ENCODE data around the gene GGT1.
"Not testable (repeated sequence)": the region's sequence is repeated elsewhere in the genome, so short reads cannot be mapped to it uniquely, and the experiment has no call there.

- TF ChIP-seq POLR2A, CTCF (IDR thresholded peaks at IDR 0.05): not testable (repeated sequence)
Observed at GRCh38 chr22:24649371-24649770, 46.4 kb downstream of the GGT1 start.
